Astrocyte (in vitro differentiated cells and primary cell): Measurements from ENCODE around the gene SEMG2.

Source experiments
- CTCF ChIP-seq: IDR thresholded peaks from 2 replicates; pipeline ENCODE4 v1.5.1; 2011; ENCODE audit warnings: low read depth, mild to moderate bottlenecking, inconsistent platforms, low read length, moderate library complexity; ENCODE audit not compliant: insufficient read depth
- EZH2 ChIP-seq: IDR thresholded peaks from 2 replicates; pipeline ENCODE4 v1.6.1; 2012; ENCODE audit warnings: mild to moderate bottlenecking, low read length, inconsistent platforms; ENCODE audit not compliant: insufficient read depth

DNA sequence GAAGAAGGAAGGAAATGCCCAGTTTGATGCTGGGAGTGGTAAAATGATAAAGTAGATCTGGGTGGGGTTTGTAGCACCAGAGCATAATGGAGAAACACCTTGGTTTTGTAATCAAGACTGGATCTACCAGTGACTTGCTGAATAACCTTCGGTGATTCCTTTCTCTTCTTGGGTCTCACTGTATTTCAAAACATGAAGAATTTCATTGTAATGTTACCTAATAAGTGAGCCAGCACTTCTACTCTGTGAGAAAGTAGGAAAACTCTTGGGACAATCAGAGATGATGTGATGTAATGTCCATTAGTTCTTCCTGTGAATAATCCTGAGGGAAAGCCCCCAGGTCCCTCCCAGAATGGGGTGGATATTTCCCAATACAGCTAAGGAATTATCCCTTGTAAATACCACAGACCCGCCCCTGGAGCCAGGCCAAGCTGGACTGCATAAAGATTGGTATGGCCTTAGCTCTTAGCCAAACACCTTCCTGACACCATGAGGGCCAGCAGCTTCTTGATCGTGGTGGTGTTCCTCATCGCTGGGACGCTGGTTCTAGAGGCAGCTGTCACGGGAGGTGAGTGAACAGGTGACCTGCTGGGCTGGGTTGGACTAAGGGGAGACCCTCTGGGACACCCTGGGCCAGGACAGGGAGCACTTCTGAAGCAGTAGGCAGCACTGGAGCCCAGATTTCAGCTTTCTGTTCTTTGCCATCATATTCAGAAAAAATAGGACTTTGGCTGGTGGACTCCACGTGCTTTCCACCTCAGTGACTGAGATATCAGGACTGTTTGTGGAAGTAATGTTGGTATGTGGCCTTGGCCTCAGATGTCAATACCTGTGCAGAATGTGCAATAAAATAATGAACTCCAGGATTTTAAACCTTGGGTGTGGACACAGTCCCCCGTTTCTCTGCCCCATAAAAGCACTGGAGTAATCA lies 46.5 kb upstream of the SEMG2 start, which contains the start of gene PI3:
- TF ChIP-seq EZH2 (no peak), CTCF (no peak)
